Stimulated activated naive CD4-positive, alpha-beta T cell treated with Interleukin-2 at 50 U/mL for 16 hours (primary cell): ENCODE measurements around the gene KBTBD8.

Experiments
- DNase-seq: peaks from one replicate; lab custom pipeline; 2025; lab: John Stamatoyannopoulos, UW

KBTBD8 gene

DNA sequence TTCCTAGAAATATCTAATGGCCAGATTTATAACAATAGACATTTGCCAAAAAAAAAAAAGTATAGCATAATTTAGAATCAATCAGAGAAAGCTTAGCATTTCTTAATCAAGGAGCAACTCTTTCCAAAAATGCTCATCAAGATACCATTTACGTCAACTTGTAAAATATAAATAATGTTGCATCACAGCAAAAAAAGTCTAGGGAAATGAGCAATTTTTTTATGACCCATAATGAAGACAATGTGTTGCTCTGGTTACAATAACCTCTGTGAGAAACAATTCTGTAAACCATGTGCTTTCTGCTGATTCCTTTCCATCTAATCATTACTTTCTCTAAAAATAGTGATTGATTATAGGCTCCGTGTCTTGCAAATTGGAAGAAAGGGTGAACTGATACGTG, 36.3 kb downstream of the KBTBD8 start:
- DNase-seq = no peak

GRCh38 chr3:67037615-67038014, 39.5 kb downstream of the KBTBD8 start:
- DNase-seq = no peak

GRCh38 chr3:67044295-67044694, 46.2 kb downstream of the KBTBD8 start:
- DNase-seq = no peak

- no peak for DNase-seq
Measured at GRCh38 chr3:67044955-67045354, 46.8 kb downstream of the KBTBD8 start.

DNA sequence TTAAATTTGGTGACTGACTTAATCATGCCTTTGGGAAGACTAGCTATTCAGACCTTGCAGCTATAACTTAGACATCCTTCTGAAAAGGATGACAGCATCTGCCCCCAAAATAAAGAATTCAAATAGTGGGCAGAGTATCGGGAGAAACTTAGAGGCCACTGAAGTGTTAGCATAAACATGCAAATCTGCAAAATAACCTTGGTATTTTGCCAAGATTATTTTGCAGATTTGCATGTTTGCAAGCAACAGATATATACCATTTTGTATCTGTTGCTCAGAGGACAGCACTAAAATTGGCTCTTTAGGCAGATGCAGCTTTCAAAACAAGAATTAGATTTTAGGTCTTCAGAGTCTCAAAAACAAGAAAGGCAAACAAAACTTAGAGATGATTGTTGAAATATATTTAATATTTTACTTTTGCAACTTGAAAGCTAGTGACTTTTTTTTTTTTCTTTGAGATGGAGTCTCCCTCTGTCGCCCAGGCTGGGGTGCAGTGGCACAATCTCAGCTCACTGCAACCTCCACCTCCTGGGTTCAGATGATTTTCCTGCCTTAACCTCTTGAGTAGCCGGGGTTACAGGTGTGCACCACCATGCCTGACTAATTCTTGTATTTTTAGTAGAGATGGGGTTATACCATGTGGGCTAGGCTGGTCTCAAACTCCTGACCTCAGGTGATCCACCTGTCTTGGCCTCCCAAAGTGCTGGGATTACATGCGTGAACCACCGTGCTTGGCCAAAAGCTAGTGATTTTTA, 47.8 kb downstream of the KBTBD8 start:
- no peak for DNase-seq

- no peak for DNase-seq
Measured at GRCh38 chr3:67047051-67047450, 48.9 kb downstream of the KBTBD8 start.

- no peak for DNase-seq
Measured at GRCh38 chr3:67048067-67048714, 50.1 kb downstream of the KBTBD8 start.

DNA sequence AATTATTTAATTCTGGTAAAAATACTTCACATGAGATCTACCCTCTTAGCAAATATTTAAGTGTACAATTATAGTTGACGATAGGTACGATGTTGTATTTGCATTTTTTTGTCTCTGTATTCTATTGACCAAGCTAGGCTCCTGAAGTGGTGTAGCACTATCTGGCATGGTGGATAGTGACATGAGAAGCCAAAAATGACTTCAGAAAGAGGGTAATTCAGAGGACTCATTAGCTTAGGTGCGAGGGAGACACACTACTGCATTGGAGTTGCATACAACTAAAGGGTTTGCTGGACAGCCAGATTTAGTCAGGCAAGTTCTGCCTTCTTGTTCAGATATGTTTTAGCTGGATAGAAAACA, 50.6 kb downstream of the KBTBD8 start:
- no peak for DNase-seq

GRCh38 chr3:67059443-67059842, 61.3 kb downstream of the KBTBD8 start:
- no peak for DNase-seq
